Activated CD8-positive, alpha-beta T cell treated with anti-CD3 and anti-CD28 coated beads for 36 hours (primary cell): ENCODE measurements around the gene PKD1. TPM values are rescaled to one million over a fixed set of nuclear protein-coding genes. Genes with fewer than 3 reads are reported as not detected.

Experiments
- ATAC-seq: fragments of 200-7000 bp; cut with Tn5 transposase; one replicate; pipeline ENCODE4 v1.10.0; 2021; ENCODE audit warnings: mild to moderate bottlenecking, moderate library complexity
- CTCF ChIA-PET: fragments of 350-600 bp; sonication (Branson Sonifier 250); formaldehyde crosslinking; loops from one replicate; lab custom pipeline; 2021; ENCODE audit warnings: antibody characterized with exemption; lab: Charles Lee
- POLR2A ChIA-PET: fragments of 350-600 bp; sonication (Branson Sonifier 250); formaldehyde crosslinking; loops from one replicate; lab custom pipeline; 2021; ENCODE audit warnings: antibody characterized with exemption; lab: Charles Lee
- DNase-seq: peaks from one replicate; pipeline ENCODE4 v3.0.0-alpha.2; 2020
- H3K27ac Mint-ChIP-seq: one replicate; pipeline ENCODE4 v1.8.0; 2021; ENCODE audit warnings: mild to moderate bottlenecking, mixed read lengths
- H3K27me3 Mint-ChIP-seq: one replicate; pipeline ENCODE4 v1.8.0; 2021; ENCODE audit warnings: mixed read lengths
- H3K36me3 Mint-ChIP-seq: one replicate; pipeline ENCODE4 v1.8.0; 2021; ENCODE audit warnings: low read depth, mixed read lengths
- H3K4me1 Mint-ChIP-seq: one replicate; pipeline ENCODE4 v1.8.0; 2021; ENCODE audit warnings: low read depth, mixed read lengths
- H3K4me3 Mint-ChIP-seq: one replicate; pipeline ENCODE4 v1.8.0; 2021; ENCODE audit warnings: mild to moderate bottlenecking, moderate library complexity, mixed read lengths
- H3K9me3 Mint-ChIP-seq: one replicate; pipeline ENCODE4 v1.8.0; 2021; ENCODE audit warnings: mixed read lengths
- CTCF ChIP-seq: fragments of 200-600 bp; IDR thresholded peaks from one replicate; pipeline ENCODE4 v1.8.0; 2022; ENCODE audit warnings: antibody characterized with exemption, mild to moderate bottlenecking
- intact Hi-C: fragments of 100-400 bp; cut with micrococcal nuclease; formaldehyde crosslinking; loops from one replicate; pipeline ENCODE4 v1.10.0; 2022
- total RNA-seq, 2 experiments: library from RNA; stranded (reverse); gene quantifications; one replicate each; pipeline ENCODE4 v1.2.3, GENCODE V29; 2021

PKD1 gene
- total RNA-seq, 2 experiments from 2014 or later, result 74.7 to 85.1 TPM

GRCh38 chr16:2061526-2061925, 74.2 kb downstream of the PKD1 start:
- no peaks in the 10 kb centered on the region for H3K4me1 Mint-ChIP-seq
- ATAC-seq, result no peak

GRCh38 chr16:2061023-2061422, 74.7 kb downstream of the PKD1 start:
- no peak for ATAC-seq
- Mint-ChIP-seq H3K9me3 (no peaks in the 10 kb centered on the region), H3K27ac (no peak overlapping the region), H3K27me3 (no peaks in the 10 kb centered on the region), H3K36me3 (peaks cover 3% of the 10 kb centered on the region), H3K4me3 (no peak overlapping the region), H3K4me1 (no peaks in the 10 kb centered on the region)
- ChIA-PET POLR2A (no interaction called here), CTCF (no interaction called here)
- no peak for DNase-seq
- intact Hi-C loops, result no loop called here
- TF ChIP-seq CTCF, result no peak

More at GRCh38 chr16:2061526-2061925, 74.2 kb downstream of the PKD1 start:
- CTCF ChIA-PET, result no interaction called here
- no peak for TF ChIP-seq CTCF
- no peaks in the 10 kb centered on the region for H3K9me3 Mint-ChIP-seq
- H3K27me3 Mint-ChIP-seq, result no peaks in the 10 kb centered on the region
- intact Hi-C loops, result no loop called here
- no peak for DNase-seq
- no peak overlapping the region for H3K4me3 Mint-ChIP-seq
- peaks cover 7% of the 10 kb centered on the region for H3K36me3 Mint-ChIP-seq
- no peak overlapping the region for H3K27ac Mint-ChIP-seq
- POLR2A ChIA-PET, result interaction anchor here (1.6 kb wide), 1 partner anchor 14 kb away, joined by 4 read pairs; the partner anchor contains the start of genes NTHL1 and TSC2

- POLR2A ChIA-PET, result interaction anchor here (0.6 kb wide), 1 partner anchor 10 kb away, joined by 3 read pairs; no protein-coding TSS in a partner anchor
- no peaks in the 10 kb centered on the region for H3K4me1 Mint-ChIP-seq
- CTCF ChIA-PET, result no interaction called here
- no peak overlapping the region for H3K27ac Mint-ChIP-seq
- H3K27me3 Mint-ChIP-seq, result no peaks in the 10 kb centered on the region
- no peak for TF ChIP-seq CTCF
- no peak overlapping the region for H3K4me3 Mint-ChIP-seq
- H3K36me3 Mint-ChIP-seq, result peaks cover 1% of the 10 kb centered on the region
- no peaks in the 10 kb centered on the region for H3K9me3 Mint-ChIP-seq
- ATAC-seq (no peak), DNase-seq (no peak)
- intact Hi-C loops, result no loop called here
These were observed 75.4 kb downstream of the PKD1 start for GRCh38 chr16:2060346-2060745.

- Mint-ChIP-seq H3K36me3 (peaks cover 1% of the 10 kb centered on the region), H3K9me3 (no peaks in the 10 kb centered on the region), H3K27ac (no peak overlapping the region), H3K27me3 (no peaks in the 10 kb centered on the region), H3K4me1 (no peaks in the 10 kb centered on the region), H3K4me3 (no peak overlapping the region)
- intact Hi-C loops, result no loop called here
- DNase-seq (no peak), ATAC-seq (no peak)
- POLR2A ChIA-PET, result interaction anchor here (0.7 kb wide), 1 partner anchor 130 kb away, joined by 3 read pairs; no protein-coding TSS in a partner anchor
- TF ChIP-seq CTCF, result no peak
- CTCF ChIA-PET, result interaction anchor here (0.7 to 2.1 kb wide), 2 partner anchors 82 to 188 kb away, joined by 3 to 6 read pairs; no protein-coding TSS in a partner anchor
These were observed 76.8 kb downstream of the PKD1 start for GRCh38 chr16:2058872-2059271.

GRCh38 chr16:2058420-2058819, 77.3 kb downstream of the PKD1 start:
- Mint-ChIP-seq H3K27me3 (no peaks in the 10 kb centered on the region), H3K4me3 (no peak overlapping the region), H3K4me1 (no peaks in the 10 kb centered on the region), H3K27ac (no peak overlapping the region), H3K36me3 (peaks cover 6% of the 10 kb centered on the region), H3K9me3 (no peaks in the 10 kb centered on the region)
- ATAC-seq (no peak), DNase-seq (no peak)
- intact Hi-C loops, result no loop called here
- TF ChIP-seq CTCF, result no peak
- ChIA-PET CTCF (interaction anchor here (2.1 kb wide), 1 partner anchor 82 kb away, joined by 6 read pairs; no protein-coding TSS in a partner anchor), POLR2A (no interaction called here)
